HG03066 (cell line): ENCODE measurements around the gene PFN2.
"Not testable (repeated sequence)": the region's sequence is repeated elsewhere in the genome, so short reads cannot be mapped to it uniquely, and the experiment has no call there.

Experiments
- ATAC-seq: cut with Tn5 transposase; IDR thresholded peaks from one replicate; pipeline ENCODE4 v1.9.1; 2021; ENCODE audit warnings: low read depth; ENCODE audit not compliant: unreplicated experiment

PFN2 gene

DNA sequence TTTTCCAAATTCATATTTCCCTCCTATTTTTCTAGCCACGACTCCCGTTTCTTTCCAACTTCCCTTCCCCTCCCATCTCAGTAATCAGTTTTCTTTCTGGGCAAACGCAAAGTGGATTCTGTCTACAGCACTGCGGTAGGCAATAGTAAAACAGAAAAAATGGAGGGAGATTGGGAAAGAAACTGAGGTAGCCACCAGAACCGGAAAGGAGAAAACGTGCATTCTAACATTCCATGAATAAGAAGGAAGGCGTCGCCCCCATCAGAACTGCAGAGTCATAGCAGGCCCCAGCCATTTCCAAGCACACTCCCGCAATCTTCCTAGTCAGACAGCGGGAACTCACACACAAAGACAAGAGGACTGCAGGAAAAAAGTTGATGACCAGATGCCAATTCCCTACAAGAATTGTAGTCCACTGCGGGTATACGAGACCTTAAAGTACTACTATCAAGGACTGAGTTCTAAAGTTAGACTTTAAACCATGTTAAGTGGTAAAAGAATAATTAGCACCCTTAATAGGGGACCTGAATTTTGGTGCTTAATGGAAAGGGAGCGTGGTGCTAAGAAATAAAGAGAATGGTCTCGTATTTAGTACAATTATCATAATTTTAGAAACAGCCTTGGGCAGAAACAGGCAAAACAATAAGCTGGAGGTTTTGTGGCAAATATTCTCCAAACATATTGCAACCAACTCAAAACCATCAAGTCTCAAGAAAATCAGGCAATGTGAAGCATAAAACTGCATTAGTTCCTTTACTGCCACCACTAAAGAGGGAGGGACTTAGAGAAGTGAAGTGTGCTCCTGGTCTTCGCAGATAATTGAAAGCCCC, 1.4 kb downstream of the PFN2 start:
- no peak for ATAC-seq

DNA sequence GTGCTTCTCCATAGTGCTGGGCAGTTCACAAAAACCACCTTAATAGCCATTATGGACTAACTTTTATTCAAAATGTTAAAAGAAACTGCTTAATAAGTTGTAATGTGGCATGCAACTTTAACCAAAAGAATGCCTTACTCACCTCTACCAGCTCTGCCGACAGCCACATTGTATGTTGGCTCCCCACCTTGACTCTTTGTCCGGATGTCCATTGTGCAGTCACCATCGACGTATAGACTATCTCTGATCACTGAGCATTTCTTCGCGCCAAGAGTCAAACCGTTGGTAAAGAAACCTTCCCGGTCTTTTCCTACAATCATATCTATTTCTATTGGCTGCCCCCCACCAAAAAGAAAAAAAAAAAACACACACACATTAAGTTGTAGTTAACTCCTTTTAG, 2.5 kb downstream of the PFN2 start:
- ATAC-seq = no peak

DNA sequence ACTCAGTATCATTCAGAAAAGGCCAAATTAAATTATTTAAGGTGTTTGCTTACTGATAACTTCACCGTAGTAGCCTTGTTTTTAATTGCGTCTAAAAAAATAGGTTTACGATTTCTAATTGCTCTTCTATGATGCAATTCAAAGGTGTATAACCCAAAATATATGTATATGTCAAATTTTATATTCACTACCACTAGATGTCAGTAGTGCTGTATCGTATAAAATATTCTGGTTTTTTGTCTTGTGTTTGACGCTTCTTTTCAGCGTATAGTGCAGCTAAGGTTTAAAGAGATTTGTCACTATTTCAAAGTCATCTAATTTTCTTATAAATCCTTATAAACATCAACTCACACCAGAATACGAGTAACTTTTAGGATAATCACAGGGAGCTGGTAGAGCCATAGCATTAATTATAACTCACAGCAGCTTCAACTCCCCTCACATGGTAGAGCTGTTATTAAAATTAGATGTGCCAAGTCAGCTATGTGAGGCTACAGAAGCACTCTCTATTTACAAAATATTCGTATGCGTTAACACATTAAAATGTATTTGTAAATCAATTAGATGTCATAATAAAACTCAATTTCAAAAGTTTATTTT, 3.5 kb downstream of the PFN2 start:
- ATAC-seq = no peak

DNA sequence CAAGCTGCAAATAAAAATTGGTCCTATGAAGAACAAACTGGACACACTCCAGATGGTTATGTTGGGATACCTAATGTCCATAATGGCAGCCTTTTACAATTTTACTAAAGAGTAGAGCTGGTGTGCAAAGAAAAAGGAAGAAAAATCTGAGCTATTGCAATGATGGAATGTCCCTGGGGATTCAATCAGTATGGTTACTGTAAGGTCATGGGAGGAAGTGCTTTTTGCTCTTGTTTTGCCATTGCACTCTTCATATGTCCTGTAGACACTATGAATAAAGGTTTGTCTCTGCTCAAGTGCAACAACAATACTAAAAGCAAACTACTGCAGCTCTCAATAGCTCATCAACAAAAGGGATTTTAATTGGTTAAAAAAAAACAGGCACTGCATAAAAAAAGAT, 5.4 kb downstream of the PFN2 start:
- ATAC-seq = no peak

DNA sequence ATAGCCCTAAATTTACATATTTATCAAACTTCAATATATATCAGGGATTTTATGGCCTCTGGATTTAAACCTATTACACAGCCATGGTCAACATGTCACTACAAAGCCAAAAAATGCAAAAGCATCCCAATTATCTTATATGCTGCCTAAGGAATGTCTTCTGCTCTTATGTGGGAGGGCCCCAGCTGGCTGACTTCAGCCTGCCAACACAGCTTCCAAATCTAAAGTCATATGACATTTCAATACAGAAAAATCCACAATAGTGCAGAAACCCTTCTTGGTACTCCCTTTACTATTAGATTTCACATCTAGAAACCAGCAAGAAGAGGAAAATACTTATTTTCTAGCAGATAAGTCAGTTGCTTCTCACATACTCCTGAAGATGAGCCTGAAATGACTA, 6.4 kb downstream of the PFN2 start:
- no peak for ATAC-seq

DNA sequence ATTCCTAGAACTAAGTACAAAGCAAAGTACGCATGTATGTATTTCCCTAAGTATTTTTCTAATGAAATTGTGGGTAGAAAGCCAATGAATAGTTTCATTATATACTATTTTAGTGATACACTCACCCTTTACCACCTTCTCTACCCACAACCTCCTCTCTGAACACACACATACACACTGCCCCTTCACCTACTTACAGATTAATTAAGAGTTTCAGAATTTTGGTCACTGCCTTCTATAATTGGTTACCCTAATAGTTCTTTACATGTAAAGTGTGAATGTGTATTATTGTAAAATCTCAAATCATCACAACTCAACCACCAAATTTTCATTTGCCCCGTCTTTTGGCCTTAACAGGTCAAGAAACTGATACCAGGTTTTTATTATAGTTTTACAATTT, 7.2 kb downstream of the PFN2 start:
- no peak for ATAC-seq

DNA sequence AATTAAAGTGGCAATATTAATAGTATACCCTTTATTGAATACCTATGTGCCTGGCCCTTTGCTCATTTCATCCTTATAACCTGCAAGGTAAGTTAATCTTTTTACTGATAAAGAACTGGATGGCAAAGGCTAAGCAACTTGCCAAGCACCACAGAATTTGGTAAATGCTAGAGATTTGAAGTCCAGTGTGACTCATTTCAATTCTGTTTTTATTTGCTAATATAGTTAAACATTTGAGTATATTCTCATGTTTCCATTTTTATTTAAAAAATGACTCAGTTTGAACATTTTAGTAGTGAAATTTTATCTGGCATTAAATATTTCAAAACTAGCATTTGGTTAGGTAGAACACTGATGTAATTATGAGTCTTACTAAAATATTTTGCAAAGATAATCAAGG, 11.3 kb downstream of the PFN2 start:
- ATAC-seq = no peak

DNA sequence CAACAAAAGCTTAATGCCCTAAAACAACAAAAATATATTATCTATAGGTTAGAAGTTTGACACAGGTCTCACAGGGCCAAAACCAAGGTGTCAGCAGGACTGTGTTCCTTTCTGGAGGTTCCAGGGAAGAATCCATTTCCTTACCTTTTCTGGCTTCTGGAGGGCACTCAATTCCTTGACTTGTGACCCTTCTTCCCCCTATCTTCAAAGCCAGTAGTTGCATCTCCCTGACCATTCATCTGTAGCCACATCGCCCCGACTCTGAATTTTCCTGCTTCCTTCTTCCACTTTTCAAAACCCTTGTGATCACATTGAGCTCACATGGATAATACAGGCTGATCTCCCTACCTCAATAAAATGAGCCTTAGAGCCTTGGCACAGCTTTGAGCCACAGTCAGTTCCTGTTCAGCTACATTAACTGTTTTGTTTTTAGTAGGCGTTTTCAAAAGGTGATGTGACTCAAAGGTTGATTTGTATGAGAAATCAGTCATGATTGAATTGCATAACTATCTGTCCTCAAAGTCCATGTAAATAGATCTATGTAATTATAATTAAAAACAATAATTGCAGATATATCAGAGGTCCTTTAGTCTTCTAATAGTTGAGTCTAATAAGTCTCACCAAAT, 12.4 kb downstream of the PFN2 start:
- ATAC-seq = no peak

DNA sequence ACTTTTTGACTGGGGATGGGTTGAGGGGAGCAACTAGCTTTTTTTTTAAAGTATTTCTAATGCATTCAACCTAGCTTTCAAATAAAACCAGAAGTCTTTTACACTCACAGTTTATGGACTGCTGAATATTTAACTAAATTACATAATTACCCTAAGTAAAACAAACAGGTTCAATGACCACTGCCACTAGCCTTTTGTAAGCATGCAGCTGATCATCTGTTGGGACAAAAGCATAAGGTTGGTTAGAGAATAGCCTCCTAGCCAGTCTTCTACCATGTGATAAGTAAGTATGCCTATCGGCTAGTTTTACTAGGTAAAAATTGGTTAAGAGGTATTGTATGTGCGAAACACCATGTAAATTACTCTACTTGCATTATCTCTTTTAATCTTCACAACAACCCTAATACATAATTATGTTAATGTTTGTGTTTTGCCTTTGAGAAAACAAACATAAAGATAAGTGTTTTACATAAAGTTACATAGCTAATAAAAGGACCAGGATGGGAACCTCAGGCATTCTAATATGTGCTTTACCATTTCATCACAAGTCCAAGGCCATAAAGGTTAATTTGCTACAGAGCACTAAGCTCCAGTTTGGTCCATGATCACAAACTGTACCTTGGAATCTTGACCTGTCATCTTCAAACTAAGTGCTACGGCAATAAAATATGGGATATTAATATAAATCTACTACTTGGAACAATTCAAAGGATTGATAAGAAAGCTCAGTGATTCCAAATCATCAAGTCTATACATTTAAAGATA, 13.2 kb downstream of the PFN2 start:
- ATAC-seq = no peak

DNA sequence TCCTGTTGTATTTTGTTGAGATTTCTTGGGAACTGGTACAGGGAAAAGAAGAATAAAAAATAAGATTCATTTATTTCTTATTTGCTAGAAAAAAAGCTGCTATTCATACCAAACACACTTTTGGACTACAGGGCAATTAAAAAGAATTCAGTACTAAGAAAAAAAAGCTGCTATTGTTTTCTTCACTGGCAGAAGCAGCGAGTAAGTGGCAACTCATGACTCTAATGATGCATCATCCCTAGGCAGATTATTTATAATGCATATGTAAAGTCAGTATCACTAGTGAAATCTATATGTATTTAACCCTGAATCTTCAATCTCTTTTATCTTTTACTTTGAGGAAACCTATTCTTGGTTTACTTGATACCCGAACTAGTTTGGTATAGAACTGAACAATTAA, 15.2 kb downstream of the PFN2 start:
- ATAC-seq = no peak

DNA sequence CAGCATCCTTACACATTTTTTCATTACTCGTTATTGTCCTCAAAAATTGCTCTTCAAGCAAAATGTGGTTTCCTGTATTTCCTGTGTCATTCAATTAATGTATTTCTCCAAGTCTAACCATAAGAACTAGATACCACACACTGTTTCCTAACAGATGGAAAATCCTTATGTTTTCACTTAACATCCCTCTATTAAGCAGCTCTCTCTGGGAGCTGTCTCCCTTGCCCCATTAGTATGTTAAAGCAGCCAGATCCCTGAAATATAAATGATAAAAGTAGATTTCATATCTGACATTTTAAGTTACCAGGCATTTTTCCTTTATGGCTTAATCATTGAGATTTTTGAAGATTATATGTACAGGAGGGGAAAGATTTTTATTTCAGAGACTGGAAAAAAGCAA, 15.9 kb downstream of the PFN2 start:
- ATAC-seq = no peak

DNA sequence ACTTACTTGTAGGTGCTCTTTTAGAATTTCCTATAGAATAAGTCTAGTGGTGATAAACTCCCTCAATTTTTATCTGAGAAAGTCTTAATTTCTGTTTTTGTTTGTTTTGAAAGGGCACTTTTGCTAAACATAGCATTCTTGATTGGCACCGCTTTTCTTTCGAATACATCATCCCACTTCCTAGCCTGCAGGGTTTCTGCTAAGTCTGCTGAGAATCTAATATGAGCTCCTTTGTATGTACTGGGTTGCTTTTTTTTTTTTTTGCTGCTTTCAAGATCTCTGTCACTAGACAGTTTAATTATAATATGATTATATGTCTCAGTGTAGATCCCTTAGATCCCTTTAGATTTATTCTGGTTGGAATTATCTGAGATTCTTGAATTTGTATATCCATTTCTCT, 21.5 kb downstream of the PFN2 start:
- ATAC-seq = no peak

DNA sequence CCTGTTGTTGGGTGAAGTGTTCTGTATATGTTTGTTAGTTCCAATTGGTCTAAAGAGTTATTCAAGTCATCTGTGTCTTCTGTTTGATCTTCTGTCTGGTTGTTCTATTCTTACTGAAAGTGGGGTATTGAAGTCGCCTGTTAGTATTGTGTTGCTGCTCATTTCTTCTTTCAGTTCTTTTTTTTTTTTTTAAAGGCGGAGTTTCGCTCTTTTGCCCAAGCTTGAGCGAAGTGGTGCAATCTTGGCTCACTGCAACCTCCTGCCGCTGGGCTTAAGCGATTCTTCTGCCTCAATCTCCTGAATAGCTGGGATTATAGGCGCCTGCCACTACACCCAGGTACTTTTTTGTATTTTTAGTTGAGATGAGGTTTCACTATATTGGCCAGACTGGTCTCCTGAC, 23.5 kb downstream of the PFN2 start:
- no peak for ATAC-seq

DNA sequence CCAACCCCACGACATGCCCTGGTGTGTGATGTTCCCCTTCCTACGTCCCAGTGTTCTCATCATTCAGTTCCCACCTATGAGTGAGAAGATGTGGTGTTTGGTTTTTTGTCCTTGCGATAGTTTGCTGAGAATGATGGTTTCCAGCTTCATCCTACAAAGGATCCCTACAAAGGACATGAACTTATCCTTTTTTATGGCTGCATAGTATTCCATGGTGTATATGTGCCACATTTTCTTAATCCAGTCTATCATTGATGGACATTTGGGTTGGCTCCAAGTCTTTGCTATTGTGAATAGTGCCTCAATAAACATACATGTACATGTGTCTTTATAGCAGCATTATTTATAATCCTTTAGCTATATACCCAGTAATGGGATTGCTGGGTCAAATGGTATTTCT, 26.7 kb downstream of the PFN2 start:
- ATAC-seq = not testable (repeated sequence)

DNA sequence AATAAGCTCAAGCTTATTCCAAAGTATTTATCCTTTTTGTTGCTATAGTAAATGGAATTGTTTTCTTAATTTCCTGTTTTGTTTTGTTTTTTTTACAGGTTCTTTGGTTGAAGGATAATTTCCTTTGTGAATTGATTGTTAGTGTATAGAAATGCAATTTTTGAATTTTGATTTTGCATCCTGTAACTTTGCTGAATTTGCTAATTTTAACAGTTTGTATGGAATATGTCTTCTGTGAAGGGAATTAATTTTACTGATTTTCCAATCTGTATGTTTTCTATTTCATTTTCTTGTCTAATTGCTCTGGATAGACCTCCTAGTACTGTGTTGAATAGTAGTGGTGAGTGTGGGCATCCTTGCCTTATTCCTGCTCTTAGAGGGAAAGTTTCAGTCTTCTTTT, 28.3 kb downstream of the PFN2 start:
- ATAC-seq = no peak

DNA sequence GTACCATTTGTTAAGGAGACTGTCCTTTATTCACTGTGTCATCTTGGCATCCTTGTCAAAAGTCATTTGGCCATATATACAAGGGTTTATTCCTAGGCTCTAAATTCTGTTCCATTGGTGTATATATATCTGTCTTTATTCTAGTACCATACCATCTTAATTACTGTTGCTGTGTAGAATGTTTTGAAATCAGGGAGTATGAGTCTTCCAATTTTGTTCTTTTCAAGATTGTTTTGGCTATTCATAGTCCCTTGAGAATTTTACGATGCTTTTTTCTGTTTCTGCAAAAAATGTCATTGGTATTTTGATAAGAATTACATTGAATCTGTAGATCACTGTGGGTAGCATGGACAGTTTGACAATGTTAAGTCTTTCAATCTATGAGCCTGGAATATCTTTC, 28.7 kb downstream of the PFN2 start:
- no peak for ATAC-seq

DNA sequence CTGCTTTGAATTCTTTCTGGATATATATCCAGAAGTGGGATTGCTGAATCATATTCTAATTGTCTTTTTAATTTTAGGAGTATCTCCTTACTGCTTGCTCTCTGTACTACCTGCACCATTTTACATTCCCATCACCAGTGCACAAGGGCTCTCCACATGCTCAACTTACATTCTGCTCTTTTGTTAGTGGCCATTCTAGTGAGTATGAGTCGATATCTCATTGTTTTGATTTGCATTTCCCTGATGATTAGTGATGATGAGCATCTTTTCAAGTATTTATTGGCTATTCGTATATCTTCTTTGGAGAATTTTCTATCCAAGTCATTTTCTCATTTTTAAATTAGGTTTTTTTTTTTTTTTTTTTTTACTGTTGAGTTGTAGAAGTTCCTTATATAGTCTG, 29.5 kb downstream of the PFN2 start:
- no peak for ATAC-seq

DNA sequence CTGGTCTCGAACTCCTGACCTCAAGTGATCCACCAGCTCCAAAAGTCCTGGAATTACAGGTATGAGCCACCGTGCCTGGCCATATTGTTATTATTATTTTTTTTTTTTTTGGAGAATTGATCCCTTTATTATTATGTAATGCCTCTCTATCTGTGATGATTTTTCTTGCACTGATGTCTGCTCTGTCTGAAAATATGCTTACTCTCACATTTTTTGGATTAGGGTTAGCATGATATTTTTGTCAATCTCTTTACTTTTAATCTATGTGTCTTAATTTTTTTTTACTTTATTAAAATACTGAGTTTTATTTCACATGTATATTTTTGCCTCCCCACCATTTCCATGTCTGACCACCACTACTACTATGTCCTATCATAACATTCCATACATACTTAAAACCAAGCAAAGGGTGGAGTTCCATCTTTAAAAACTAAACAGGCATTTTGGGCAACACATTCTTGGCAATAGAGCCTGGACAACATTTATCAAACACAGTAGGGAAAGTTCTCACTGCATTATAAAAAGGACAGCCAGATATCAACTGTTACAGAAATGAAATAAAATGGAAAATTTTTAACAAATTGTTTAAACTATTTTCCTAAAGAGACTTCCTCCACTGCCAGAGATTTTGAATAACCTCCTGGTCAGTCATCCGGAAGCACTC, 32.2 kb downstream of the PFN2 start:
- not testable (repeated sequence) for ATAC-seq

DNA sequence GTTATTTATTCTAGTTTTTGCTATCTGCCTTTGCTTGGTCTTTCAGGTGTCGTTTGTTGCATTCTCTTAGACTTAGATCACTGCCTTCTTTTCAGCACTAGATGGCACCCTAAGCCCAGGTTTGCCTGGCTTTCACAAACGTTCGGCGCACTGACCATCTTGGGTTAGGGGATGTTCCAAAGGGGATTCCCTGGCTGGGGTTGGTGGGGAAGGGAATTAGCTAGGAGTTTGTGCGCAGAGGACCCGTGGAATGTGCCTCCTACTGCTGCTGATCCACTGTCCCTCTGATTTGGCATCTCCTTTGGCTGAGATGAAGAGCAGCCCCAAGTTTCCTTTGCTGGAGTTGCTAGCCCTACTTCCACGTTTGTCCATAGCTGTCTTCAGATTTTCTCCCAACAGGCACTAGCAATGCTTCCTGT, 33.9 kb downstream of the PFN2 start:
- ATAC-seq = no peak

DNA sequence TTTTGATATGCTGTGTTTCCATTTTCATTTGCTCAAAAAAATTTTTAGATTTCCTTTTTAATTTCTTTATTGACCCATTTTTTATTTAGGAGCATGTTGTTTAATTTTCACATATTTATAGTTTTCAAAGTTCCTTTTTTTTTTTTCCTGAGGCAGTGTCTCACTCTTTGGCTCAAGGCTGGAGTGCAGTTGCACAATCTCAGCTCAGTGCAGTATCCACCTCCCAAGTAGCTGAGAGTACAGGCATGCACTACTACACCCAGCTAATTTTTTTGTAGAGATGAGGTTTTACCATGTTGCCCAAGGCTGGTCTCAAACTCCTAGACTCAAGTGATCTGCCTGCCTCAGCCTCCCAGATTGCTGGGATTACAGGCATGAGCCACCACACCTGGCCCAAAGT, 36.2 kb downstream of the PFN2 start:
- no peak for ATAC-seq

DNA sequence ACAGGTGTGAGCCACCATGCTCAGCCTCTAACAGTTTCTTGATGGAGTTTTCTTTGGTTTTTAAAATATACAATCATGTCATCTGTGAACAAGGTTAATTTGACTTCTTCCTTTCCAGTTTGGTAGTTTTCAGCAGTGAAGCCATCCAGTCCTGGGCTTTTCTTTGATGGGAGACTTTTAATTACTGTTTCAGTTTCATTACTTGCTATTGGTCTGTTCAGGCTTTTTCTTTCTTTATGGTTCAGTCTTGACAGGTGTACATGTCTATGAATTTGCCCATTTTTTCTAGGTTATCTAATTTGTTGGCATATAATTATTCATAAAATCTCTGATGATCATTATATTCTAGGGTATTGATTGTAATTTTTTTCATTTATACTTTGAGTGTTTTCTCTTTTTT, 36.8 kb downstream of the PFN2 start:
- no peak for ATAC-seq
